H9 (cell line): ENCODE data around the gene ZNF224. TPM values are rescaled to one million over a fixed set of nuclear protein-coding genes. Genes with fewer than 3 reads are reported as not detected.
A peak's percentile ranks its signal among the peaks of the same experiment; 100 is the strongest.

Source experiments
- DNase-seq: peaks from one replicate; pipeline ENCODE4 v3.0.0-alpha.2; 2017
- H2AFZ ChIP-seq: one replicate; pipeline ENCODE4 v1.6.1; 2013; ENCODE audit warnings: mild to moderate bottlenecking, low read length, control low read depth, moderate library complexity
- H2AK5ac ChIP-seq: 2 replicates; pipeline ENCODE4 v1.6.1; 2013; ENCODE audit warnings: low read length, control low read depth, mixed read lengths; ENCODE audit not compliant: insufficient read length
- H2BK120ac ChIP-seq: one replicate; pipeline ENCODE4 v1.6.1; 2013; ENCODE audit warnings: low read depth, mild to moderate bottlenecking, low read length, control low read depth, inconsistent platforms; ENCODE audit not compliant: poor library complexity, severe bottlenecking
- H2BK12ac ChIP-seq: 2 replicates; pipeline ENCODE4 v1.6.1; 2013; ENCODE audit warnings: low read length, control low read depth, mixed read lengths, low read depth; ENCODE audit not compliant: insufficient read length
- H2BK15ac ChIP-seq: 2 replicates; pipeline ENCODE4 v1.6.1; 2013; ENCODE audit warnings: low read depth, low read length, control low read depth
- H2BK20ac ChIP-seq: one replicate; pipeline ENCODE4 v1.6.1; 2013; ENCODE audit warnings: low read depth, mild to moderate bottlenecking, low read length, control low read depth, inconsistent platforms; ENCODE audit not compliant: poor library complexity, severe bottlenecking
- H2BK5ac ChIP-seq: 2 replicates; pipeline ENCODE4 v1.6.1; 2013; ENCODE audit warnings: low read length, control low read depth, mixed read lengths; ENCODE audit not compliant: insufficient read length
- H3K14ac ChIP-seq: 2 replicates; pipeline ENCODE4 v1.6.1; 2013; ENCODE audit warnings: low read length, control low read depth; ENCODE audit not compliant: insufficient read depth
- H3K18ac ChIP-seq: 2 replicates; pipeline ENCODE4 v1.6.1; 2013; ENCODE audit warnings: low read depth, mild to moderate bottlenecking, mixed read lengths, low read length, control low read depth; ENCODE audit not compliant: insufficient read length
- H3K23ac ChIP-seq: 2 replicates; pipeline ENCODE4 v1.6.1; 2013; ENCODE audit warnings: low read length, control low read depth, mixed read lengths, low read depth; ENCODE audit not compliant: insufficient read length
- H3K23me2 ChIP-seq: 2 replicates; pipeline ENCODE4 v1.6.1; 2013; ENCODE audit warnings: low read depth, mild to moderate bottlenecking, mixed read lengths, low read length, control low read depth; ENCODE audit not compliant: insufficient read length, poor library complexity, severe bottlenecking
- H3K27ac ChIP-seq: 2 replicates; pipeline ENCODE4 v1.5.1; 2013; ENCODE audit warnings: low read length, control low read depth, mixed read lengths, low read depth; ENCODE audit not compliant: insufficient read length
- H3K27me3 ChIP-seq: 2 replicates; pipeline ENCODE4 v1.6.1; 2013; ENCODE audit warnings: low read length, control low read depth, inconsistent platforms; ENCODE audit not compliant: insufficient read depth
- H3K4ac ChIP-seq: 2 replicates; pipeline ENCODE4 v1.6.1; 2013; ENCODE audit warnings: low read depth, mild to moderate bottlenecking, control low read depth, inconsistent platforms, low read length, moderate library complexity
- H3K4me1 ChIP-seq: 2 replicates; pipeline ENCODE4 v1.6.1; 2013; ENCODE audit warnings: low read length, control low read depth, inconsistent platforms; ENCODE audit not compliant: insufficient read depth
- H3K4me2 ChIP-seq: 2 replicates; pipeline ENCODE4 v1.6.1; 2013; ENCODE audit warnings: low read length, control low read depth, mixed read lengths; ENCODE audit not compliant: insufficient read length, insufficient read depth
- H3K56ac ChIP-seq: 2 replicates; pipeline ENCODE4 v1.6.1; 2013; ENCODE audit warnings: low read depth, mild to moderate bottlenecking, mixed read lengths, low read length, control low read depth; ENCODE audit not compliant: insufficient read length
- H3K79me1 ChIP-seq: 2 replicates; pipeline ENCODE4 v1.6.1; 2013; ENCODE audit warnings: low read depth, mild to moderate bottlenecking, moderate library complexity, low read length, control low read depth, inconsistent platforms; ENCODE audit not compliant: insufficient read depth, poor library complexity, severe bottlenecking
- H3K79me2 ChIP-seq: 2 replicates; pipeline ENCODE4 v1.6.1; 2013; ENCODE audit warnings: low read length, control low read depth, inconsistent platforms; ENCODE audit not compliant: insufficient read depth
- H3K9ac ChIP-seq: 2 replicates; pipeline ENCODE4 v1.6.1; 2013; ENCODE audit warnings: low read length, control low read depth, mixed read lengths; ENCODE audit not compliant: insufficient read length; ENCODE audit errors: extremely low read depth
- H3K9me3 ChIP-seq: one replicate; pipeline ENCODE4 v1.6.1; 2013; ENCODE audit warnings: low read depth, low read length, inconsistent platforms; ENCODE audit not compliant: control insufficient read depth
- H3T11ph ChIP-seq: one replicate; pipeline ENCODE4 v1.6.1; 2013; ENCODE audit warnings: mild to moderate bottlenecking, low read length, control low read depth, inconsistent platforms
- H4K20me1 ChIP-seq: one replicate; pipeline ENCODE4 v1.6.1; 2013; ENCODE audit not compliant: control insufficient read depth, insufficient read length, insufficient read depth
- H4K5ac ChIP-seq: 2 replicates; pipeline ENCODE4 v1.6.1; 2013; ENCODE audit warnings: low read depth, mild to moderate bottlenecking, mixed read lengths, low read length, control low read depth; ENCODE audit not compliant: insufficient read length
- H4K8ac ChIP-seq: replicated peaks from 2 replicates; pipeline ENCODE4 v1.6.1; 2013; ENCODE audit warnings: low read length, control low read depth, mixed read lengths, low read depth; ENCODE audit not compliant: insufficient read length
- H4K91ac ChIP-seq: 2 replicates; pipeline ENCODE4 v1.6.1; 2013; ENCODE audit warnings: low read depth, mild to moderate bottlenecking, moderate library complexity, mixed read lengths, low read length, control low read depth; ENCODE audit not compliant: insufficient read length
- H3K27ac Mint-ChIP-seq, 3 experiments: 2 replicates in 2 of 3; 3 replicates in 1 of 3; pipeline ENCODE4 v1.8.0; 2020 to 2021; ENCODE audit warnings: mixed read lengths in 3 of 3, mild to moderate bottlenecking in 1 of 3, moderate library complexity in 1 of 3
- H3K27me3 Mint-ChIP-seq: 2 replicates; pipeline ENCODE4 v1.8.0; 2021; ENCODE audit warnings: low read depth, mild to moderate bottlenecking, moderate library complexity, mixed read lengths
- H3K36me3 Mint-ChIP-seq, 3 experiments: 2 replicates in 2 of 3; 3 replicates in 1 of 3; pipeline ENCODE4 v1.8.0; 2020 to 2021; ENCODE audit warnings: low read depth in 3 of 3, mixed read lengths in 3 of 3; ENCODE audit not compliant: insufficient read depth in 1 of 3
- H3K4me1 Mint-ChIP-seq, 2 experiments: 2 replicates each; pipeline ENCODE4 v1.8.0; 2020; ENCODE audit warnings: mixed read lengths in 2 of 2
- H3K4me3 Mint-ChIP-seq, 2 experiments: 2 replicates in 1 of 2; 3 replicates in 1 of 2; pipeline ENCODE4 v1.8.0; 2020 to 2021; ENCODE audit warnings: mild to moderate bottlenecking in 2 of 2, mixed read lengths in 2 of 2, moderate library complexity in 1 of 2
- H3K9me3 Mint-ChIP-seq, 2 experiments: 2 replicates in 1 of 2; 3 replicates in 1 of 2; pipeline ENCODE4 v1.8.0; 2020; ENCODE audit warnings: mild to moderate bottlenecking in 2 of 2, mixed read lengths in 2 of 2, moderate library complexity in 1 of 2
- CTCF ChIP-seq: fragments of 200-600 bp; sonication (generic); conservative IDR thresholded peaks from 3 replicates; pipeline ENCODE4 v1.8.0; 2021; ENCODE audit warnings: antibody characterized with exemption, mild to moderate bottlenecking
- WGBS: extraction: QIAGEN DNeasy Blood & Tissue Kit; methylation state at CpG from one replicate; pipeline ENCODE4 v1.1.7; 2013; ENCODE audit warnings: missing lambda C conversion rate, low lambda C conversion rate, mixed read lengths; ENCODE audit not compliant: insufficient read length; ENCODE audit errors: extremely low coverage; 5-methylcytosine and 5-hydroxymethylcytosine counted together
- total RNA-seq: library from RNA; stranded (reverse); gene quantifications from 2 replicates; pipeline ENCODE4 v1.2.1, GENCODE V29; 2021

The ZNF224 gene
- total RNA-seq, 1 experiment from 2014 or later, result 19.0 TPM

GRCh38 chr19:44113138-44113783, 19.1 kb downstream of the ZNF224 start, which contains the start of gene ZNF225:
ZNF225 (plus strand) TSS chr19:44113399; CDS start chr19:44115828, 2,429 bp downstream.
- Mint-ChIP-seq H3K4me3 (peak within 1 kb of the TSS; percentile 94 to 98), H3K36me3 (peaks cover 20 to 46% (median 41%) of the 10 kb centered on the region in 3 experiments), H3K9me3 (peaks cover 28 to 32% of the 10 kb centered on the region in 2 experiments), H3K27me3 (no peaks in the 10 kb centered on the region; the same call in 1 of the 2 replicates), H3K4me1 (peaks cover 5 to 14% of the 10 kb centered on the region in 2 experiments), H3K27ac (peak within 1 kb of the TSS; percentile 83 to 96 (median 94); a peak in 4 of 7 replicates)
- Histone ChIP-seq H3K14ac (peak within 1 kb of the TSS; percentile 65; the same call in 1 of the 2 replicates), H3K9ac (peak within 1 kb of the TSS; percentile 84), H3K56ac (no peak within 1 kb of the TSS), H3K18ac (peak within 1 kb of the TSS; percentile 32), H3K23ac (no peak within 1 kb of the TSS), H3T11ph (no peak within 1 kb of the TSS), H3K79me2 (no peaks in the 10 kb centered on the region), H3K4me2 (peak within 1 kb of the TSS; percentile 83), H3K4me1 (no peaks in the 10 kb centered on the region), H2BK15ac (no peak within 1 kb of the TSS), H3K79me1 (peaks cover 2% of the 10 kb centered on the region), H4K20me1 (no peaks in the 10 kb centered on the region), H4K8ac (no peak within 1 kb of the TSS), H2BK120ac (peak within 1 kb of the TSS; percentile 10), H2BK5ac (no peak within 1 kb of the TSS), H3K23me2 (no peaks in the 10 kb centered on the region), H3K9me3 (peaks cover 3% of the 10 kb centered on the region), H4K91ac (no peak within 1 kb of the TSS), H3K27me3 (no peaks in the 10 kb centered on the region), H3K27ac (peak within 1 kb of the TSS; percentile 70), H2AFZ (no peak within 1 kb of the TSS), H2BK12ac (no peak within 1 kb of the TSS), H4K5ac (peak within 1 kb of the TSS; percentile 69), H2BK20ac (no peak within 1 kb of the TSS), H3K4ac (no peak within 1 kb of the TSS; the same call in 1 of the 2 replicates), H2AK5ac (no peak within 1 kb of the TSS)
- peak; percentile 99 for DNase-seq
- no peak for TF ChIP-seq CTCF
- no CpG with 5 or more reads among the region's 44 CpGs for WGBS
